ENCODE results near the gene PLXNC1.

PLXNC1 gene

GRCh38 chr12:94207849-94208621 lies 59.7 kb downstream of the PLXNC1 start:
- DNase-seq, result peak; percentile 64

- peak; percentile 41 for DNase-seq
These were observed 60.2 kb downstream of the PLXNC1 start for GRCh38 chr12:94208622-94208966.

GRCh38 chr12:94209240-94209639 lies 60.9 kb downstream of the PLXNC1 start:
- DNase-seq, result no peak

- DNase-seq, result no peak
These were observed 62.6 kb downstream of the PLXNC1 start for GRCh38 chr12:94211021-94211420.

- no peak for DNase-seq
These were observed 69.9 kb downstream of the PLXNC1 start for GRCh38 chr12:94218233-94218632.

GRCh38 chr12:94219622-94220302 lies 71.4 kb downstream of the PLXNC1 start:
- no peak for DNase-seq

GRCh38 chr12:94220804-94221203 lies 72.4 kb downstream of the PLXNC1 start:
- no peak for DNase-seq

- DNase-seq, result no peak
These were observed 74.1 kb downstream of the PLXNC1 start for GRCh38 chr12:94222351-94223084.

GRCh38 chr12:94223842-94224241 lies 75.5 kb downstream of the PLXNC1 start:
- no peak for DNase-seq

- no peak for DNase-seq
These were observed 77.1 kb downstream of the PLXNC1 start for GRCh38 chr12:94225506-94225905.

- DNase-seq, result no peak
These were observed 77.7 kb downstream of the PLXNC1 start for GRCh38 chr12:94225947-94226630.

GRCh38 chr12:94227066-94227465 lies 78.7 kb downstream of the PLXNC1 start:
- DNase-seq, result no peak

GRCh38 chr12:94228488-94228907 lies 80.1 kb downstream of the PLXNC1 start:
- DNase-seq, result no peak

- DNase-seq, result no peak
These were observed 81.5 kb downstream of the PLXNC1 start for GRCh38 chr12:94229902-94230301.

- no peak for DNase-seq
These were observed 82.1 kb downstream of the PLXNC1 start for GRCh38 chr12:94230357-94230905.

GRCh38 chr12:94231709-94232108 lies 83.3 kb downstream of the PLXNC1 start:
- no peak for DNase-seq

- no peak for DNase-seq
These were observed 87.5 kb downstream of the PLXNC1 start for GRCh38 chr12:94235848-94236247.

GRCh38 chr12:94239332-94239993 lies 91.1 kb downstream of the PLXNC1 start:
- no peak for DNase-seq

- no peak for DNase-seq
These were observed 91.8 kb downstream of the PLXNC1 start for GRCh38 chr12:94240171-94240570.

GRCh38 chr12:94242901-94243300 lies 94.5 kb downstream of the PLXNC1 start:
- DNase-seq, result no peak

- peak; percentile 38 for DNase-seq
These were observed 96.1 kb downstream of the PLXNC1 start for GRCh38 chr12:94244165-94245133.

All from stimulated activated CD4-positive, alpha-beta T cell treated with anti-CD3 and anti-CD28 coated beads, Interleukin-4, amount 100 ng/mL, for 24 hours (primary cell).